MM.1S (cell line): ENCODE data around the gene ACAP2.

Source experiments
- DNase-seq: peaks from one replicate; pipeline ENCODE4 v3.0.0-alpha.2; 2015
- H2AFZ ChIP-seq: fragments of 300-600 bp; sonication (generic); 2 replicates; pipeline ENCODE4 v1.6.0; 2016; ENCODE audit warnings: antibody characterized with exemption, low read length
- H3F3A ChIP-seq: fragments of 300-600 bp; sonication (generic); 2 replicates; pipeline ENCODE4 v1.6.1; 2016; ENCODE audit warnings: mild to moderate bottlenecking, antibody characterized with exemption, low read length, moderate library complexity, mixed read lengths; ENCODE audit not compliant: insufficient read depth
- H3K27ac ChIP-seq: fragments of 300-600 bp; sonication (generic); 2 replicates; pipeline ENCODE4 v1.5.1; 2016; ENCODE audit warnings: mild to moderate bottlenecking, low read length
- H3K27me3 ChIP-seq: fragments of 300-600 bp; sonication (generic); replicated peaks from 2 replicates; pipeline ENCODE4 v1.6.0; 2016; ENCODE audit warnings: low read length; ENCODE audit not compliant: insufficient read depth
- H3K36me3 ChIP-seq: fragments of 300-600 bp; sonication (generic); replicated peaks from 2 replicates; pipeline ENCODE4 v1.6.1; 2016; ENCODE audit warnings: mild to moderate bottlenecking, low read length, mixed read lengths; ENCODE audit not compliant: insufficient read depth
- H3K4me1 ChIP-seq: fragments of 300-600 bp; sonication (generic); 2 replicates; pipeline ENCODE4 v1.6.1; 2016; ENCODE audit warnings: low read length, mixed read lengths
- H3K4me2 ChIP-seq: fragments of 300-600 bp; sonication (generic); 2 replicates; pipeline ENCODE4 v1.6.0; 2016; ENCODE audit warnings: low read depth, low read length
- H3K4me3 ChIP-seq: fragments of 300-600 bp; sonication (generic); 2 replicates; pipeline ENCODE4 v1.5.1; 2016; ENCODE audit warnings: low read length, mixed read lengths
- H3K79me2 ChIP-seq: fragments of 300-600 bp; sonication (generic); 2 replicates; pipeline ENCODE4 v1.6.1; 2016; ENCODE audit warnings: mixed run types, low read length, mixed read lengths
- H3K9ac ChIP-seq: fragments of 300-600 bp; sonication (generic); 2 replicates; pipeline ENCODE4 v1.6.1; 2016; ENCODE audit warnings: low read length, mixed read lengths
- H3K9me2 ChIP-seq: fragments of 300-600 bp; sonication (generic); replicated peaks from 2 replicates; pipeline ENCODE4 v1.6.1; 2016; ENCODE audit warnings: mild to moderate bottlenecking, low read length, mixed read lengths; ENCODE audit not compliant: insufficient read depth
- H3K9me3 ChIP-seq: fragments of 300-600 bp; sonication (generic); replicated peaks from 2 replicates; pipeline ENCODE4 v1.6.1; 2016; ENCODE audit warnings: mild to moderate bottlenecking, low read length, mixed read lengths; ENCODE audit not compliant: insufficient read depth
- H4K20me1 ChIP-seq: fragments of 300-600 bp; sonication (generic); 2 replicates; pipeline ENCODE4 v1.6.1; 2016; ENCODE audit warnings: mild to moderate bottlenecking, low read length, moderate library complexity, mixed read lengths; ENCODE audit not compliant: insufficient read depth
- EZH2 ChIP-seq: fragments of 300-600 bp; sonication (generic); optimal IDR thresholded peaks from 2 replicates; pipeline ENCODE3; 2017; ENCODE audit warnings: low read depth, mild to moderate bottlenecking, antibody characterized with exemption, low read length, mixed read lengths
- EZH2phosphoT487 ChIP-seq: fragments of 300-600 bp; sonication (generic); IDR thresholded peaks from 2 replicates; pipeline ENCODE4 v1.6.1; 2018; ENCODE audit warnings: antibody characterized with exemption, low read length
- TF ChIP-seq, protein P1 (sequence below): fragments of 300-600 bp; sonication (generic); IDR thresholded peaks from 2 replicates; pipeline ENCODE4 v1.5.1; 2016; ENCODE audit warnings: antibody characterized with exemption, low read length, mixed read lengths

The ACAP2 gene

DNA sequence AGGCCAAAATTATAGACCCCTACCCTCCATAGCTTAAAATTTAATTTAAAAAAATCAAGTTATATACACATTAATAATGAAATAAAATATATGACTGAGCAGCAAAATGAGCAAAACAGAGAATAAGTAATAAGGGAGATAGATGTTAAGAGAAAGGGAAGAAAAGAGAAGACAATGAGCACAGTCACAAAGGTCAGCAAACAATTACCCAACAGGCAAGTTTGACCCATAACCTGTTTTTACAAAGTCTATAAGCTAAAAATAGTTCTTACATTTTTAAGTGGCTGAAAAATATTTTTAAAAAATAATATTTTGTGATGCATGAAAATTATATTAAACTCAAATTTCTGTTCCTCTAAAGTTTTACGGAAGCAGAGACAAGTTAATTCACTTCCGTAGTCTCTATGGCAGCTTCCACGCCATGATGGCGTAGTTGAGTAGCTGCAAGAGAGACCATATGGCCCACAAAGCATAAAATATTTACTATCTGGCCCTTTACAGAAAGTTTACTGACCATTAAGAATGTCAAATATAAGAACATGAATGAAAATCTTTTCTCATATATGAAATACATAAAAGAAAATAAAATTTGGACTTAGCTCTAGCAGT is 47.5 kb downstream of the ACAP2 start:
- no peaks in the 10 kb centered on the region; the same call in 1 of the 2 replicates for H3F3A ChIP-seq
- H3K36me3 ChIP-seq: no peaks in the 10 kb centered on the region
- H3K27ac ChIP-seq: no peak overlapping the region
- H3K79me2 ChIP-seq: peaks cover 72% of the 10 kb centered on the region
- H3K9ac ChIP-seq: no peak overlapping the region
- no peak overlapping the region for H2AFZ ChIP-seq
- H3K4me3 ChIP-seq: no peak overlapping the region
- H4K20me1 ChIP-seq: no peaks in the 10 kb centered on the region
- no peaks in the 10 kb centered on the region for H3K9me2 ChIP-seq
- H3K4me1 ChIP-seq: no peaks in the 10 kb centered on the region
- H3K9me3 ChIP-seq: no peaks in the 10 kb centered on the region
- no peak for DNase-seq
- H3K4me2 ChIP-seq: no peak overlapping the region
- TF ChIP-seq, protein P1, sequence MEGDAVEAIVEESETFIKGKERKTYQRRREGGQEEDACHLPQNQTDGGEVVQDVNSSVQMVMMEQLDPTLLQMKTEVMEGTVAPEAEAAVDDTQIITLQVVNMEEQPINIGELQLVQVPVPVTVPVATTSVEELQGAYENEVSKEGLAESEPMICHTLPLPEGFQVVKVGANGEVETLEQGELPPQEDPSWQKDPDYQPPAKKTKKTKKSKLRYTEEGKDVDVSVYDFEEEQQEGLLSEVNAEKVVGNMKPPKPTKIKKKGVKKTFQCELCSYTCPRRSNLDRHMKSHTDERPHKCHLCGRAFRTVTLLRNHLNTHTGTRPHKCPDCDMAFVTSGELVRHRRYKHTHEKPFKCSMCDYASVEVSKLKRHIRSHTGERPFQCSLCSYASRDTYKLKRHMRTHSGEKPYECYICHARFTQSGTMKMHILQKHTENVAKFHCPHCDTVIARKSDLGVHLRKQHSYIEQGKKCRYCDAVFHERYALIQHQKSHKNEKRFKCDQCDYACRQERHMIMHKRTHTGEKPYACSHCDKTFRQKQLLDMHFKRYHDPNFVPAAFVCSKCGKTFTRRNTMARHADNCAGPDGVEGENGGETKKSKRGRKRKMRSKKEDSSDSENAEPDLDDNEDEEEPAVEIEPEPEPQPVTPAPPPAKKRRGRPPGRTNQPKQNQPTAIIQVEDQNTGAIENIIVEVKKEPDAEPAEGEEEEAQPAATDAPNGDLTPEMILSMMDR: no peak
- no peak for TF ChIP-seq EZH2
- TF ChIP-seq EZH2phosphoT487: no peak
- no peaks in the 10 kb centered on the region for H3K27me3 ChIP-seq

DNA sequence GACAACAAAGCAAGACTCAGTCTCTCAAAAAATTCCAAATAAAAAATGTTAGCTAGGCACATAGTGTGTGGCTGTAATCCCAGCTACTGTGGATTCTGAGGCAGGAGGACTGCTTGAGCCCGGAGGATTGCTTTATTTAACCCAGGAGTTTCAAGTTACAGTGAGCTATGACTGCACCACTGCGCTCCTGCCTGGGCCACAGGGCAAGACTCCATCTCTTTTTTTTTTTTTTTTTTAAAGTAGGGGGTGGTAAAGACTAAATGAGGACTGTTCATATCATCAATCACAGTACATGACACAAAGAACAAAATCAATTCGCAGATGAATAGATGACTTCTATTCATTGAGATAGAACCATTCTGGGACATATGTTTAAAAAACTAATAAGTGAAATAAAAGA is 48.1 kb downstream of the ACAP2 start:
- no peaks in the 10 kb centered on the region for H3K4me1 ChIP-seq
- no peak overlapping the region for H2AFZ ChIP-seq
- TF ChIP-seq EZH2phosphoT487 (no peak), EZH2 (no peak)
- no peaks in the 10 kb centered on the region for H3K9me2 ChIP-seq
- no peaks in the 10 kb centered on the region for H3K9me3 ChIP-seq
- H3K9ac ChIP-seq: no peak overlapping the region
- H3K4me2 ChIP-seq: no peak overlapping the region
- H3K27me3 ChIP-seq: no peaks in the 10 kb centered on the region
- H3K79me2 ChIP-seq: peaks cover 68% of the 10 kb centered on the region
- H3K27ac ChIP-seq: no peak overlapping the region
- no peaks in the 10 kb centered on the region for H3K36me3 ChIP-seq
- no peak for DNase-seq
- H4K20me1 ChIP-seq: no peaks in the 10 kb centered on the region
- H3F3A ChIP-seq: no peaks in the 10 kb centered on the region; the same call in 1 of the 2 replicates
- no peak overlapping the region for H3K4me3 ChIP-seq

DNA sequence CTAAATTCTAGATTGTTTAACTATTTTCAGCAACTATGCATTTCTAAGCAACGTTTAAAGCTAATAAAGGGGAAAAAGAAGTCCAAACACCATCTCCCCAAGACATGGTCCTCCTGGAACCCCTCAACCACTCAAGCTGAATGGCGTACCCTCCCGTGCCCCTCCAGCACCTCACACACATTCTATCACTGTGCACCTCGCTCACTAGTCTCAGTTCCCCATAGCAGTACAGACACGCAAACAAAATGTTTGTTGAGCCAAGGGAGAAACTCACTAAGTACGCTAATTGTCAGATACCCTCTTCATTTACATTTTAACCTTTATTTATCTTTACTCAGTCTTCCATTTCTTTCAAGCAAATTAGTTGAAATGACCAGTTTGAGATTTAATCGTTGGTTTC is 48.8 kb downstream of the ACAP2 start:
- no peaks in the 10 kb centered on the region for H3K4me1 ChIP-seq
- peaks cover 61% of the 10 kb centered on the region for H3K79me2 ChIP-seq
- H3K36me3 ChIP-seq: no peaks in the 10 kb centered on the region
- H3F3A ChIP-seq: no peaks in the 10 kb centered on the region; the same call in 1 of the 2 replicates
- H3K9me2 ChIP-seq: no peaks in the 10 kb centered on the region
- TF ChIP-seq, protein P1: no peak
- TF ChIP-seq EZH2: no peak
- TF ChIP-seq EZH2phosphoT487: no peak
- H3K9ac ChIP-seq: no peak overlapping the region
- no peaks in the 10 kb centered on the region for H3K27me3 ChIP-seq
- H4K20me1 ChIP-seq: no peaks in the 10 kb centered on the region
- H3K4me2 ChIP-seq: no peak overlapping the region
- H3K9me3 ChIP-seq: no peaks in the 10 kb centered on the region
- no peak overlapping the region for H3K27ac ChIP-seq
- no peak overlapping the region for H3K4me3 ChIP-seq
- no peak for DNase-seq
- H2AFZ ChIP-seq: no peak overlapping the region

DNA sequence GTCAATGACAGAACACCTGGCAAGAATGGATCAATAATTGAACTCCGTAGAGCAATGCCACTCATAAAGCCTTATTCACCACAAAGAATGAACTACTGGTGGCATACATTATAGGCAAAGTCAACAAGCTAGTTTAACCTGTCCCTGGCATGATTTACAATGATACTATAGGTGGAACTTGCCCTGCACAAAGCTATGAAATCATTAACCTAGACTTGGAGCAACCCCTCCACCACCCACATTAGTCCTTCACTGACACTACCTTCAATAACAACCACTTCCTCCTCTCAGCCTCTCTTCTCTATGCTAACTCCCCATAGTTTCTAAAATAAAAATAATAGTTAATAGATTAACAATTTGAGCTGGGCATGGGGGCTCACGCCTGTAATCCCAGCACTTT is 54.4 kb downstream of the ACAP2 start:
- no peak overlapping the region for H2AFZ ChIP-seq
- H3F3A ChIP-seq: no peaks in the 10 kb centered on the region; the same call in 1 of the 2 replicates
- DNase-seq: no peak
- no peaks in the 10 kb centered on the region for H3K36me3 ChIP-seq
- H3K27me3 ChIP-seq: no peaks in the 10 kb centered on the region
- H3K9me2 ChIP-seq: no peaks in the 10 kb centered on the region
- H3K4me3 ChIP-seq: no peak overlapping the region
- no peaks in the 10 kb centered on the region for H3K4me1 ChIP-seq
- no peaks in the 10 kb centered on the region for H4K20me1 ChIP-seq
- H3K4me2 ChIP-seq: no peak overlapping the region
- TF ChIP-seq EZH2phosphoT487 (no peak), EZH2 (no peak)
- TF ChIP-seq, protein P1: no peak
- H3K9me3 ChIP-seq: no peaks in the 10 kb centered on the region
- H3K9ac ChIP-seq: no peak overlapping the region
- no peak overlapping the region for H3K27ac ChIP-seq
- H3K79me2 ChIP-seq: peaks cover 14% of the 10 kb centered on the region
